ENCODE data around the gene CHD2. TPM values are rescaled to one million over a fixed set of nuclear protein-coding genes. Genes with fewer than 3 reads are reported as not detected.
"Not testable (repeated sequence)": the region's sequence is repeated elsewhere in the genome, so short reads cannot be mapped to it uniquely, and the experiment has no call there.

CHD2 gene
- 100 to 1,000 TPM; 141 to 155 TPM for total RNA-seq

- POLR2A ChIA-PET = interaction anchor here (0.5 to 11.6 kb wide), 19 partner anchors 9 to 104 kb away, joined by 3 to 1323 read pairs (median 6); no protein-coding TSS in a partner anchor
- peaks cover 83% of the 10 kb centered on the region for H3K36me3 Mint-ChIP-seq (ENCODE audit: low read depth)
- H3K4me1 Mint-ChIP-seq = peaks cover 48% of the 10 kb centered on the region
- peak; percentile 79 for DNase-seq
- CTCF ChIA-PET = interaction anchor here (1.0 to 10.0 kb wide), 14 partner anchors 8 to 103 kb away, joined by 3 to 116 read pairs (median 6); no protein-coding TSS in a partner anchor
- peak within 1 kb of the TSS; percentile 99 for H3K27ac Mint-ChIP-seq
- no peaks in the 10 kb centered on the region for H3K27me3 Mint-ChIP-seq
- peak within 1 kb of the TSS; percentile 92 for H3K4me3 Mint-ChIP-seq
- peaks cover 7% of the 10 kb centered on the region for H3K9me3 Mint-ChIP-seq
These were observed at the start of gene CHD2 for GRCh38 chr15:92899948-92900730. TSS of gene CHD2 (plus strand) at chr15:92900324. CDS start at chr15:92901238, 914 bp downstream.

GRCh38 chr15:92853222-92853621, 46.9 kb upstream of the CHD2 start:
- Mint-ChIP-seq H3K4me3 (no peak overlapping the region), H3K36me3 (ENCODE audit: low read depth) (peaks cover 4% of the 10 kb centered on the region), H3K9me3 (no peaks in the 10 kb centered on the region), H3K27ac (no peak overlapping the region), H3K27me3 (no peaks in the 10 kb centered on the region), H3K4me1 (peaks cover 22% of the 10 kb centered on the region)
- POLR2A ChIA-PET = interaction anchor here (1.0 to 5.7 kb wide), 4 partner anchors 21 to 44 kb away, joined by 4 to 38 read pairs (median 8); no protein-coding TSS in a partner anchor
- DNase-seq = no peak
- CTCF ChIA-PET = interaction anchor here (1.2 kb wide), 1 partner anchor 64 kb away, joined by 3 read pairs; no protein-coding TSS in a partner anchor

- Mint-ChIP-seq H3K27me3 (no peaks in the 10 kb centered on the region), H3K27ac (no peak overlapping the region), H3K9me3 (peaks cover 18% of the 10 kb centered on the region), H3K4me3 (no peak overlapping the region), H3K4me1 (no peaks in the 10 kb centered on the region), H3K36me3 (ENCODE audit: low read depth) (peaks cover 5% of the 10 kb centered on the region)
- POLR2A ChIA-PET = interaction anchor here (1.0 kb wide), 1 partner anchor 10 kb away, joined by 3 read pairs; no protein-coding TSS in a partner anchor
- no peak for DNase-seq
- CTCF ChIA-PET = interaction anchor here (0.7 kb wide), 1 partner anchor 479 kb away, joined by 3 read pairs; no protein-coding TSS in a partner anchor
These were observed 38.4 kb upstream of the CHD2 start for GRCh38 chr15:92861742-92862141.

GRCh38 chr15:92864127-92864814, 35.9 kb upstream of the CHD2 start:
- ChIA-PET CTCF (interaction anchor here (0.8 kb wide), 1 partner anchor 18 kb away, joined by 4 read pairs; no protein-coding TSS in a partner anchor), POLR2A (no interaction called here)
- Mint-ChIP-seq H3K4me1 (no peaks in the 10 kb centered on the region), H3K4me3 (no peak overlapping the region), H3K9me3 (peaks cover 18% of the 10 kb centered on the region), H3K36me3 (ENCODE audit: low read depth) (peaks cover 5% of the 10 kb centered on the region), H3K27me3 (no peaks in the 10 kb centered on the region), H3K27ac (no peak overlapping the region)
- DNase-seq = no peak

GRCh38 chr15:92869263-92869940, 30.7 kb upstream of the CHD2 start:
- POLR2A ChIA-PET = interaction anchor here (1.1 to 1.7 kb wide), 3 partner anchors 10 to 60 kb away, joined by 3 to 9 read pairs (median 4); no protein-coding TSS in a partner anchor
- H3K36me3 Mint-ChIP-seq (ENCODE audit: low read depth) = no peaks in the 10 kb centered on the region
- H3K27ac Mint-ChIP-seq = no peak overlapping the region
- CTCF ChIA-PET = no interaction called here
- no peaks in the 10 kb centered on the region for H3K27me3 Mint-ChIP-seq
- H3K4me3 Mint-ChIP-seq = no peak overlapping the region
- peaks cover 3% of the 10 kb centered on the region for H3K9me3 Mint-ChIP-seq
- H3K4me1 Mint-ChIP-seq = peaks cover 8% of the 10 kb centered on the region
- DNase-seq = no peak

- no peaks in the 10 kb centered on the region for H3K36me3 Mint-ChIP-seq (ENCODE audit: low read depth)
- H3K4me1 Mint-ChIP-seq = peaks cover 8% of the 10 kb centered on the region
- H3K27me3 Mint-ChIP-seq = no peaks in the 10 kb centered on the region
- no peak overlapping the region for H3K27ac Mint-ChIP-seq
- no peak for DNase-seq
- no peaks in the 10 kb centered on the region for H3K9me3 Mint-ChIP-seq
- H3K4me3 Mint-ChIP-seq = no peak overlapping the region
- ChIA-PET CTCF (interaction anchor here (0.7 kb wide), 1 partner anchor 12 kb away, joined by 4 read pairs; no protein-coding TSS in a partner anchor), POLR2A (interaction anchor here (0.7 to 1.7 kb wide), 5 partner anchors 9 to 61 kb away, joined by 3 to 9 read pairs (median 3); no protein-coding TSS in a partner anchor)
These were observed 30.0 kb upstream of the CHD2 start for GRCh38 chr15:92870010-92870591.

GRCh38 chr15:92872967-92873366, 27.2 kb upstream of the CHD2 start:
- H3K27ac Mint-ChIP-seq; H3K4me1 Mint-ChIP-seq; H3K9me3 Mint-ChIP-seq; H3K4me3 Mint-ChIP-seq; H3K36me3 Mint-ChIP-seq (ENCODE audit: low read depth); CTCF ChIA-PET; H3K27me3 Mint-ChIP-seq; DNase-seq: not testable (repeated sequence)
- POLR2A ChIA-PET = interaction anchor here (1.3 kb wide), 1 partner anchor 8 kb away, joined by 3 read pairs; no protein-coding TSS in a partner anchor

GRCh38 chr15:92877000-92877399, 23.1 kb upstream of the CHD2 start:
- Mint-ChIP-seq H3K4me3 (no peak overlapping the region), H3K4me1 (peaks cover 24% of the 10 kb centered on the region), H3K9me3 (no peaks in the 10 kb centered on the region), H3K27me3 (no peaks in the 10 kb centered on the region), H3K36me3 (ENCODE audit: low read depth) (no peaks in the 10 kb centered on the region), H3K27ac (no peak overlapping the region)
- ChIA-PET CTCF (no interaction called here), POLR2A (interaction anchor here (0.7 to 17.6 kb wide), 4 partner anchors 23 to 66 kb away, joined by 3 to 914 read pairs (median 452); partner anchors contain the start of gene CHD2)
- no peak for DNase-seq

GRCh38 chr15:92877416-92877815, 22.7 kb upstream of the CHD2 start:
- no peak overlapping the region for H3K4me3 Mint-ChIP-seq
- H3K27me3 Mint-ChIP-seq = no peaks in the 10 kb centered on the region
- H3K27ac Mint-ChIP-seq = no peak overlapping the region
- no peaks in the 10 kb centered on the region for H3K36me3 Mint-ChIP-seq (ENCODE audit: low read depth)
- H3K4me1 Mint-ChIP-seq = peaks cover 24% of the 10 kb centered on the region
- POLR2A ChIA-PET = interaction anchor here (0.7 to 17.6 kb wide), 5 partner anchors 23 to 67 kb away, joined by 3 to 914 read pairs (median 452); partner anchors contain the start of gene CHD2
- no peak for DNase-seq
- no peaks in the 10 kb centered on the region for H3K9me3 Mint-ChIP-seq
- CTCF ChIA-PET = no interaction called here

- Mint-ChIP-seq H3K4me1 (peaks cover 24% of the 10 kb centered on the region), H3K27me3 (no peaks in the 10 kb centered on the region), H3K36me3 (ENCODE audit: low read depth) (peaks cover 3% of the 10 kb centered on the region), H3K4me3 (no peak overlapping the region), H3K27ac (no peak overlapping the region), H3K9me3 (no peaks in the 10 kb centered on the region)
- ChIA-PET POLR2A (interaction anchor here (0.6 to 17.6 kb wide), 6 partner anchors 9 to 68 kb away, joined by 3 to 914 read pairs (median 292); no protein-coding TSS in a partner anchor), CTCF (interaction anchor here (2.4 to 8.4 kb wide), 2 partner anchors 69 to 82 kb away, joined by 12 to 114 read pairs; no protein-coding TSS in a partner anchor)
- no peak for DNase-seq
These were observed 21.5 kb upstream of the CHD2 start for GRCh38 chr15:92878593-92879053.

GRCh38 chr15:92879949-92880725, 20.0 kb upstream of the CHD2 start:
- H3K4me1 Mint-ChIP-seq = peaks cover 24% of the 10 kb centered on the region

More at GRCh38 chr15:92879949-92880725, 20.0 kb upstream of the CHD2 start:
- H3K9me3 Mint-ChIP-seq = no peaks in the 10 kb centered on the region
- H3K27me3 Mint-ChIP-seq = no peaks in the 10 kb centered on the region
- H3K36me3 Mint-ChIP-seq (ENCODE audit: low read depth) = peaks cover 18% of the 10 kb centered on the region
- ChIA-PET POLR2A (interaction anchor here (1.5 to 19.1 kb wide), 7 partner anchors 25 to 69 kb away, joined by 5 to 1323 read pairs (median 452); partner anchors contain the start of gene CHD2), CTCF (interaction anchor here (0.5 to 8.4 kb wide), 7 partner anchors 31 to 84 kb away, joined by 3 to 114 read pairs (median 4); no protein-coding TSS in a partner anchor)
- peak; percentile 26 for DNase-seq
- H3K27ac Mint-ChIP-seq = peak overlapping the region; percentile 69
- H3K4me3 Mint-ChIP-seq = no peak overlapping the region
